Osteocyte (in vitro differentiated cells): ENCODE measurements around the gene SUSD1. TPM values are rescaled to one million over a fixed set of nuclear protein-coding genes. Genes with fewer than 3 reads are reported as not detected.
"Not testable (repeated sequence)": the region's sequence is repeated elsewhere in the genome, so short reads cannot be mapped to it uniquely, and the experiment has no call there.

Experiments used
- DNase-seq: peaks from one replicate; pipeline ENCODE4 v3.0.0; 2021; ENCODE audit warnings: mixed read lengths; ENCODE audit not compliant: unreplicated experiment; ENCODE audit errors: extremely low spot score
- H3K27ac Mint-ChIP-seq: one replicate; pipeline ENCODE4 v1.8.0; 2021; ENCODE audit warnings: mild to moderate bottlenecking, mixed read lengths; ENCODE audit not compliant: unreplicated experiment
- H3K27me3 Mint-ChIP-seq: one replicate; pipeline ENCODE4 v1.8.0; 2021; ENCODE audit warnings: mixed read lengths; ENCODE audit not compliant: unreplicated experiment
- H3K36me3 Mint-ChIP-seq: one replicate; pipeline ENCODE4 v1.8.0; 2021; ENCODE audit warnings: mixed read lengths; ENCODE audit not compliant: unreplicated experiment
- H3K4me1 Mint-ChIP-seq: one replicate; pipeline ENCODE4 v1.8.0; 2021; ENCODE audit warnings: mixed read lengths; ENCODE audit not compliant: unreplicated experiment
- H3K4me3 Mint-ChIP-seq: one replicate; pipeline ENCODE4 v1.8.0; 2021; ENCODE audit warnings: mild to moderate bottlenecking, moderate library complexity, mixed read lengths; ENCODE audit not compliant: unreplicated experiment
- H3K9me3 Mint-ChIP-seq: one replicate; pipeline ENCODE4 v1.8.0; 2021; ENCODE audit warnings: mixed read lengths; ENCODE audit not compliant: unreplicated experiment
- CTCF ChIP-seq: fragments of 200-600 bp; sonication (generic); IDR thresholded peaks from 2 replicates; pipeline ENCODE4 v1.5.0; 2021; ENCODE audit warnings: antibody characterized with exemption, mild to moderate bottlenecking, moderate library complexity
- total RNA-seq: library from RNA; stranded (reverse); gene quantifications from 2 replicates; pipeline ENCODE4 v1.2.1, GENCODE V29; 2021

The SUSD1 gene
- total RNA-seq, 1 donor from 2014 or later = 13.4 TPM

- no peak overlapping the region for H3K4me3 Mint-ChIP-seq
- DNase-seq = no peak
- peaks cover 28% of the 10 kb centered on the region for H3K9me3 Mint-ChIP-seq
- H3K36me3 Mint-ChIP-seq = peaks cover 30% of the 10 kb centered on the region
- TF ChIP-seq CTCF = no peak
- H3K27ac Mint-ChIP-seq = peak overlapping the region; percentile 38
- no peaks in the 10 kb centered on the region for H3K27me3 Mint-ChIP-seq
- H3K4me1 Mint-ChIP-seq = peaks cover 14% of the 10 kb centered on the region
Measured at GRCh38 chr9:112203536-112203935, 28.4 kb upstream of the SUSD1 start.

- H3K4me1 Mint-ChIP-seq = peaks cover 19% of the 10 kb centered on the region
- no peak for DNase-seq
- peaks cover 15% of the 10 kb centered on the region for H3K36me3 Mint-ChIP-seq
- H3K27me3 Mint-ChIP-seq = no peaks in the 10 kb centered on the region
- no peak overlapping the region for H3K4me3 Mint-ChIP-seq
- no peak overlapping the region for H3K27ac Mint-ChIP-seq
- peaks cover 14% of the 10 kb centered on the region for H3K9me3 Mint-ChIP-seq
- TF ChIP-seq CTCF = no peak
Measured at GRCh38 chr9:112200711-112201110, 25.6 kb upstream of the SUSD1 start.

- no peak overlapping the region for H3K4me3 Mint-ChIP-seq
- H3K9me3 Mint-ChIP-seq = peaks cover 10% of the 10 kb centered on the region
- no peak for TF ChIP-seq CTCF
- no peaks in the 10 kb centered on the region for H3K27me3 Mint-ChIP-seq
- DNase-seq = no peak
- H3K36me3 Mint-ChIP-seq = peaks cover 8% of the 10 kb centered on the region
- H3K4me1 Mint-ChIP-seq = peaks cover 23% of the 10 kb centered on the region
- no peak overlapping the region for H3K27ac Mint-ChIP-seq
Measured at GRCh38 chr9:112198646-112199045, 23.5 kb upstream of the SUSD1 start.

GRCh38 chr9:112194969-112195431 is 19.9 kb upstream of the SUSD1 start:
- no peak for DNase-seq
- Mint-ChIP-seq H3K36me3 (peaks cover 11% of the 10 kb centered on the region), H3K9me3 (no peaks in the 10 kb centered on the region), H3K4me1 (peaks cover 17% of the 10 kb centered on the region), H3K27ac (peak overlapping the region; percentile 67), H3K27me3 (no peaks in the 10 kb centered on the region), H3K4me3 (no peak overlapping the region)
- no peak for TF ChIP-seq CTCF

GRCh38 chr9:112193572-112194288 is 18.6 kb upstream of the SUSD1 start:
- H3K4me3 Mint-ChIP-seq = no peak overlapping the region
- H3K4me1 Mint-ChIP-seq = peaks cover 17% of the 10 kb centered on the region
- no peak overlapping the region for H3K27ac Mint-ChIP-seq
- H3K9me3 Mint-ChIP-seq = no peaks in the 10 kb centered on the region
- no peak for DNase-seq
- no peak for TF ChIP-seq CTCF
- peaks cover 11% of the 10 kb centered on the region for H3K36me3 Mint-ChIP-seq
- H3K27me3 Mint-ChIP-seq = no peaks in the 10 kb centered on the region

- H3K4me3 Mint-ChIP-seq, H3K27ac Mint-ChIP-seq, H3K9me3 Mint-ChIP-seq, H3K36me3 Mint-ChIP-seq, H3K27me3 Mint-ChIP-seq, DNase-seq: not testable (repeated sequence)
- peaks cover 11% of the 10 kb centered on the region for H3K4me1 Mint-ChIP-seq
Measured at GRCh38 chr9:112190320-112190719, 15.2 kb upstream of the SUSD1 start.
